ENCODE data around the gene NRROS. TPM values are rescaled to one million over a fixed set of nuclear protein-coding genes. Genes with fewer than 3 reads are reported as not detected.
"Not testable (repeated sequence)": the region's sequence is repeated elsewhere in the genome, so short reads cannot be mapped to it uniquely, and the experiment has no call there.

Gene NRROS
- total RNA-seq, 1 donor from 2014 or later: 0.42 TPM

DNA sequence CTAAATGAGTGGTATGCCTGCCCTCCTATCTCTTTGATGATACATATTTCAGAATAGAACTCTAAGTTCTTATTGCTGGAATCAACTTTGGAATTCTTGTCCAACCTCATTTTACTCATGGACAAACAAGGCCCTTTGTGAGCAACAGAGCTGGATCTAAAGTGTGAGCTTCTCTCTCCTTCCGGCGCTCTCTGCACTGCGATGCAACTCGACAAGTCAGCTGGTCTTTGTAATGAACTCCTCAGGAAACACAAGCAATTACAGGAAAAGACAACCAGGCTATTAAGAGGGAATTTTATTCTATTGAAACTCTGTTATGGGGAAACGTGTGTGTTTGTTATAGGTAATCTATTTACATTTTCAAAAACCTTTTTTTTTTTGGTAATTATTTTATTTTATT, 20.3 kb upstream of the NRROS start:
- DNase-seq: no peak
- H3K27me3 Mint-ChIP-seq (ENCODE audit: unreplicated experiment): peaks cover under 1% of the 10 kb centered on the region
- H3K36me3 Mint-ChIP-seq (ENCODE audit: unreplicated experiment): no peaks in the 10 kb centered on the region
- peaks cover 13% of the 10 kb centered on the region for H3K4me1 Mint-ChIP-seq (ENCODE audit: low read depth, unreplicated experiment)
- TF ChIP-seq, protein P1, sequence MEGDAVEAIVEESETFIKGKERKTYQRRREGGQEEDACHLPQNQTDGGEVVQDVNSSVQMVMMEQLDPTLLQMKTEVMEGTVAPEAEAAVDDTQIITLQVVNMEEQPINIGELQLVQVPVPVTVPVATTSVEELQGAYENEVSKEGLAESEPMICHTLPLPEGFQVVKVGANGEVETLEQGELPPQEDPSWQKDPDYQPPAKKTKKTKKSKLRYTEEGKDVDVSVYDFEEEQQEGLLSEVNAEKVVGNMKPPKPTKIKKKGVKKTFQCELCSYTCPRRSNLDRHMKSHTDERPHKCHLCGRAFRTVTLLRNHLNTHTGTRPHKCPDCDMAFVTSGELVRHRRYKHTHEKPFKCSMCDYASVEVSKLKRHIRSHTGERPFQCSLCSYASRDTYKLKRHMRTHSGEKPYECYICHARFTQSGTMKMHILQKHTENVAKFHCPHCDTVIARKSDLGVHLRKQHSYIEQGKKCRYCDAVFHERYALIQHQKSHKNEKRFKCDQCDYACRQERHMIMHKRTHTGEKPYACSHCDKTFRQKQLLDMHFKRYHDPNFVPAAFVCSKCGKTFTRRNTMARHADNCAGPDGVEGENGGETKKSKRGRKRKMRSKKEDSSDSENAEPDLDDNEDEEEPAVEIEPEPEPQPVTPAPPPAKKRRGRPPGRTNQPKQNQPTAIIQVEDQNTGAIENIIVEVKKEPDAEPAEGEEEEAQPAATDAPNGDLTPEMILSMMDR (IDR thresholded peaks at IDR 0.05; ENCODE audit: partially characterized antibody, unreplicated experiment): no peak
- H3K4me3 Mint-ChIP-seq (ENCODE audit: unreplicated experiment): no peak overlapping the region
- peak overlapping the region; percentile 92 for H3K27ac Mint-ChIP-seq (ENCODE audit: unreplicated experiment)
- peaks cover 2% of the 10 kb centered on the region for H3K9me3 Mint-ChIP-seq (ENCODE audit: unreplicated experiment)

DNA sequence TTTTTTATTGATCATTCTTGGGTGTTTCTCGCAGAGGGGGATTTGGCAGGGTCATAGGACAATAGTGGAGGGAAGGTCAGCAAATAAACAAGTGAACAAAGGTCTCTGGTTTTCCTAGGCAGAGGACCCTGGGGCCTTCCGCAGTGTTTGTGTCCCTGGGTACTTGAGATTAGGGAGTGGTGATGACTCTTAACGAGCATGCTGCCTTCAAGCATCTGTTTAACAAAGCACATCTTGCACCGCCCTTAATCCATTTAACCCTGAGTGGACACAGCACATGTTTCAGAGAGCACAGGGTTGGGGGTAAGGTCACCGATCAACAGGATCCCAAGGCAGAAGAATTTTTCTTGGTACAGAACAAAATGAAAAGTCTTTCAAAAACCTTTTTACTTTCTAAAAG, 19.9 kb upstream of the NRROS start:
- not testable (repeated sequence) for H3K27me3 Mint-ChIP-seq (ENCODE audit: unreplicated experiment); DNase-seq; H3K36me3 Mint-ChIP-seq (ENCODE audit: unreplicated experiment); H3K9me3 Mint-ChIP-seq (ENCODE audit: unreplicated experiment)
- Mint-ChIP-seq H3K4me1 (ENCODE audit: low read depth, unreplicated experiment) (peaks cover 13% of the 10 kb centered on the region), H3K4me3 (ENCODE audit: unreplicated experiment) (peak overlapping the region; percentile 52), H3K27ac (ENCODE audit: unreplicated experiment) (peak overlapping the region; percentile 97)

DNA sequence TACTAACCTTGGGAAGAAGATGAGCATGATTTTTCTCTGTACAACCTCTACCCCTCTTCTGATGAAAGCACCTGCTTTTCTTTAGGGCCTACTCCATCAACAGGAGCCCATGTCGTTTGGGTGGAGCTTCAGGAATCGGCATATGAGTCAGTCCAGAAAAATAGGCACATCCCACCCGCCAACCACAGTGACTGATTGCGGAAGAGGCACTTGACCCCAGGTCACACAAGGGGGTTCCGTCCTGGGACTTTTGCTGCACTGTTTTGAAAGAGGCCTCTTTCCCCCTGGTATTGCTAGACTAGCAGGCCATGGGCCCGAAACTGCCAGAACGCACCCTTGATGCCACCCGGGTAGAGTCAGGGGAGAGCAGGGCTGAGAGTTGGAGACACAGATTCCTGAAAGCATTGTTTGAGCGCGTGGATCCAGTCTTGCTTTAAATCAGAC, 19.3 kb upstream of the NRROS start:
- peaks cover 7% of the 10 kb centered on the region for H3K27me3 Mint-ChIP-seq (ENCODE audit: unreplicated experiment)
- peak overlapping the region; percentile 97 for H3K27ac Mint-ChIP-seq (ENCODE audit: unreplicated experiment)
- no peaks in the 10 kb centered on the region for H3K36me3 Mint-ChIP-seq (ENCODE audit: unreplicated experiment)
- H3K4me1 Mint-ChIP-seq (ENCODE audit: low read depth, unreplicated experiment): peaks cover 13% of the 10 kb centered on the region
- DNase-seq: no peak
- H3K9me3 Mint-ChIP-seq (ENCODE audit: unreplicated experiment): peaks cover 2% of the 10 kb centered on the region
- TF ChIP-seq, protein P1 (IDR thresholded peaks at IDR 0.05; ENCODE audit: partially characterized antibody, unreplicated experiment): no peak
- peak overlapping the region; percentile 52 for H3K4me3 Mint-ChIP-seq (ENCODE audit: unreplicated experiment)

DNA sequence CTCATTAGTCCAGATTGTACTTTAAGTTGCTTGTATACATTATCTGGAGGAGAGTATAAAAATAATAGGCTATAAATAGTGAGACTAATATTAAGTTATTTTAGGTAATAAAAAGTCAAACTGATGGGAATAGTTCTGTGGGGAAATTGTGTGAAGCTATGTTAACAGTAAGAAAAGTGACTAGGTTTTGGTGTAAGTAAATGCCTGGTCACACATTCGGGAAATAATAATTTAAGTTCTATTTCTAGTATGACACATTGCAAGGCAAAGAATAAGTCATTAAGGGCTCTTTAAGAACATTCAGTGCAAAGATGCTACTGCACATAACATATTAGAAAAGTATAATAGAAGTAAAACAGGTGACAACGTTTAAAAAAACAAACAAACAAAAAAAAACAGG, 18.8 kb upstream of the NRROS start:
- Mint-ChIP-seq H3K9me3 (ENCODE audit: unreplicated experiment) (peaks cover 2% of the 10 kb centered on the region), H3K27me3 (ENCODE audit: unreplicated experiment) (peaks cover 7% of the 10 kb centered on the region), H3K4me1 (ENCODE audit: low read depth, unreplicated experiment) (peaks cover 13% of the 10 kb centered on the region), H3K27ac (ENCODE audit: unreplicated experiment) (peak overlapping the region; percentile 97), H3K4me3 (ENCODE audit: unreplicated experiment) (no peak overlapping the region), H3K36me3 (ENCODE audit: unreplicated experiment) (peaks cover 4% of the 10 kb centered on the region)
- no peak for DNase-seq
- TF ChIP-seq, protein P1 (IDR thresholded peaks at IDR 0.05; ENCODE audit: partially characterized antibody, unreplicated experiment): no peak

DNA sequence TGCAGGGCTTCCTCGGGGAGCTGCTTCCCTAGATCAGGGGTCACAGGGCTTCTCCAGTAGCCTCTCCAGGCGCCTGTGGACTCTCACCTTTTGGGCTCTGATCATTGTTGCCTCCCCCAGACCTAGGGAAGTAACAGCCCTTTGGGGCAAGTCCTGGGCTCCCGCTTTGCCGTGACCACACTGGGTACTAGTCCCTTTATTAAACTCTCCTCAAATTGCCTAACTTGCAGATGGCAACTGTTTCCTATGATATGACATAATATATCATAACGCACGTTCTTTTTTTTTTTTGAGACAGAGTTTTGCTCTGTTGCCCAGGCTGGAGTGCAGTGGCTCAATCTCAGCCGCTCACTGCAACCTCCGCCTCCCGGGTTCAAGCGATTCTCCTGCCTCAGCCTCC, 17.9 kb upstream of the NRROS start:
- peaks cover 2% of the 10 kb centered on the region for H3K9me3 Mint-ChIP-seq (ENCODE audit: unreplicated experiment)
- peaks cover 13% of the 10 kb centered on the region for H3K4me1 Mint-ChIP-seq (ENCODE audit: low read depth, unreplicated experiment)
- no peak for DNase-seq

More for the DNA sequence above, 17.9 kb upstream of the NRROS start:
- H3K27ac Mint-ChIP-seq (ENCODE audit: unreplicated experiment): no peak overlapping the region
- H3K36me3 Mint-ChIP-seq (ENCODE audit: unreplicated experiment): peaks cover 4% of the 10 kb centered on the region
- TF ChIP-seq, protein P1 (IDR thresholded peaks at IDR 0.05; ENCODE audit: partially characterized antibody, unreplicated experiment): no peak
- no peak overlapping the region for H3K4me3 Mint-ChIP-seq (ENCODE audit: unreplicated experiment)
- peaks cover 7% of the 10 kb centered on the region for H3K27me3 Mint-ChIP-seq (ENCODE audit: unreplicated experiment)

All from glutamatergic neuron (in vitro differentiated cells).